22Rv1 (cell line): Measurements from ENCODE around the gene GALNT8.

Experiments used
- CTCF ChIP-seq: fragments of 450-650 bp; IDR thresholded peaks from 2 replicates; pipeline ENCODE4 v1.5.1; 2017; ENCODE audit warnings: mild to moderate bottlenecking
- ZFX ChIP-seq: fragments of 450-650 bp; IDR thresholded peaks from 2 replicates; pipeline ENCODE4 v1.6.1; 2017; ENCODE audit warnings: antibody characterized with exemption, borderline replicate concordance

DNA sequence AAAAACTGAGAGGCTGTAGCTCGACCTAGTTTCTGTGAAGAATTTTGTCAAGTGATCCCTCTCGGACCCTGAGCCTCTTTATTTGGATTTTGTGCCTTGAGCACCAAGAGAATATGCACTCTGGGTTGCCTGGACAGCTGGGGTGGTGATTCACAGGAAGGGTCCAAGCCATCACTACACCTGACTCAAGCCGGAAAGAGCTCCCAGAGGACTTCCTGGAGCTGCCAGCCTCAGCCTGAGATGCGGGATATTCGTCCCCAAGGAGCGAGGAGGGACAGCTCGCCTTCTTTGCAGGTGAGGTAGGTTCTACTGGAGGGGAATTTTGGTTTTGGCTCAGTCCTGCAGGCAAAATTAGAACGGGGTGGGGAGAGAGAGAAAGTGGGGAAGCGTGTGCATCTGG, 94.3 kb downstream of the GALNT8 start:
- no peak for TF ChIP-seq CTCF
- TF ChIP-seq ZFX = no peak
